Measurements from ENCODE around the gene KIN.
A peak's percentile ranks its signal among the peaks of the same experiment; 100 is the strongest.
"Not testable (repeated sequence)": the region's sequence is repeated elsewhere in the genome, so short reads cannot be mapped to it uniquely, and the experiment has no call there.

Gene KIN

GRCh38 chr10:7787857-7788638 is at the start of gene KIN, which contains the start of gene ATP5F1C:
Gene KIN, minus strand, starts transcription at chr10:7787993. Its CDS starts 60 bp downstream, at chr10:7787933.
Gene ATP5F1C, plus strand, starts transcription at chr10:7788177. Its CDS starts 31 bp downstream, at chr10:7788208.
- peak; percentile 92 for DNase-seq (ENCODE audit: low read depth)

GRCh38 chr10:7836571-7836970 is 48.8 kb upstream of the KIN start:
- no peak for DNase-seq (ENCODE audit: low read depth)

- no peak for DNase-seq (ENCODE audit: low read depth)
These were observed 46.5 kb upstream of the KIN start for GRCh38 chr10:7834262-7834661.

- no peak for DNase-seq (ENCODE audit: low read depth)
These were observed 45.4 kb upstream of the KIN start for GRCh38 chr10:7833210-7833609.

- no peak for DNase-seq (ENCODE audit: low read depth)
These were observed 44.3 kb upstream of the KIN start for GRCh38 chr10:7832060-7832459.

- no peak for DNase-seq (ENCODE audit: low read depth)
These were observed 41.6 kb upstream of the KIN start for GRCh38 chr10:7829289-7829834.

- peak; percentile 57 for DNase-seq (ENCODE audit: low read depth)
These were observed 39.2 kb upstream of the KIN start for GRCh38 chr10:7826971-7827370.

- DNase-seq (ENCODE audit: low read depth) = no peak
These were observed 36.5 kb upstream of the KIN start for GRCh38 chr10:7824251-7824650.

- DNase-seq (ENCODE audit: low read depth) = peak; percentile 27
These were observed 31.3 kb upstream of the KIN start for GRCh38 chr10:7819121-7819460.

GRCh38 chr10:7818295-7819120 is 30.7 kb upstream of the KIN start, which contains the start of gene TAF3:
Gene TAF3, plus strand, starts transcription at chr10:7818505. Its CDS starts 205 bp downstream, at chr10:7818710.
- peak; percentile 80 for DNase-seq (ENCODE audit: low read depth)

GRCh38 chr10:7817984-7818294 is 30.1 kb upstream of the KIN start:
- no peak for DNase-seq (ENCODE audit: low read depth)

- no peak for DNase-seq (ENCODE audit: low read depth)
These were observed 29.8 kb upstream of the KIN start for GRCh38 chr10:7817576-7817975.

- DNase-seq (ENCODE audit: low read depth) = no peak
These were observed 25.7 kb upstream of the KIN start for GRCh38 chr10:7813481-7813880.

- DNase-seq (ENCODE audit: low read depth) = not testable (repeated sequence)
These were observed 23.9 kb upstream of the KIN start for GRCh38 chr10:7811743-7812142.

- DNase-seq (ENCODE audit: low read depth) = peak; percentile 67
These were observed 23.2 kb upstream of the KIN start for GRCh38 chr10:7811000-7811399.

GRCh38 chr10:7810443-7810842 is 22.6 kb upstream of the KIN start:
- DNase-seq (ENCODE audit: low read depth) = peak; percentile 18

GRCh38 chr10:7808686-7809267 is 21.0 kb upstream of the KIN start:
- DNase-seq (ENCODE audit: low read depth) = no peak

- DNase-seq (ENCODE audit: low read depth) = no peak
These were observed 16.9 kb upstream of the KIN start for GRCh38 chr10:7804741-7805140.

GRCh38 chr10:7804216-7804615 is 16.4 kb upstream of the KIN start:
- DNase-seq (ENCODE audit: low read depth) = no peak

- no peak for DNase-seq (ENCODE audit: low read depth)
These were observed 14.8 kb upstream of the KIN start for GRCh38 chr10:7802606-7803005.

GRCh38 chr10:7797582-7797981 is 9.8 kb upstream of the KIN start:
- DNase-seq (ENCODE audit: low read depth) = peak; percentile 98

GRCh38 chr10:7795605-7796004 is 7.8 kb upstream of the KIN start:
- DNase-seq (ENCODE audit: low read depth) = peak; percentile 92
